ENCODE results near the gene SLC2A1. TPM values are rescaled to one million over a fixed set of nuclear protein-coding genes. Genes with fewer than 3 reads are reported as not detected.

SLC2A1 gene
- total RNA-seq, 6 donors from 2014 or later, result 6.3 to 24.3 (median 10.5) TPM

- ATAC-seq (ENCODE audit: low FRiP score in 2 of 2) (no peak), DNase-seq (no peak)
- no peaks in the 10 kb centered on the region for H3K9me3 ChIP-seq
- H3K4me1 ChIP-seq, result peaks cover 46 to 92% (median 84%) of the 10 kb centered on the region in 4 donors
- H3K36me3 ChIP-seq, result peaks cover 0 to 7% (median 0%) of the 10 kb centered on the region in 4 donors
- no peaks in the 10 kb centered on the region for H3K27me3 ChIP-seq
- H3K4me3 ChIP-seq, result no peak overlapping the region
- WGBS, 2 donors, result 90 to 95% methylated on average over 16 to 20 of the region's 20 CpGs
- peak overlapping the region in 3 of 4 donors; percentile 4 to 87 (median 76) for H3K27ac ChIP-seq
- TF ChIP-seq POLR2AphosphoS5 (IDR thresholded peaks at IDR 0.05) (no peak), EP300 (IDR thresholded peaks at IDR 0.05) (no peak), POLR2A (IDR thresholded peaks at IDR 0.05) (no peak)
- TF ChIP-seq, protein P1, sequence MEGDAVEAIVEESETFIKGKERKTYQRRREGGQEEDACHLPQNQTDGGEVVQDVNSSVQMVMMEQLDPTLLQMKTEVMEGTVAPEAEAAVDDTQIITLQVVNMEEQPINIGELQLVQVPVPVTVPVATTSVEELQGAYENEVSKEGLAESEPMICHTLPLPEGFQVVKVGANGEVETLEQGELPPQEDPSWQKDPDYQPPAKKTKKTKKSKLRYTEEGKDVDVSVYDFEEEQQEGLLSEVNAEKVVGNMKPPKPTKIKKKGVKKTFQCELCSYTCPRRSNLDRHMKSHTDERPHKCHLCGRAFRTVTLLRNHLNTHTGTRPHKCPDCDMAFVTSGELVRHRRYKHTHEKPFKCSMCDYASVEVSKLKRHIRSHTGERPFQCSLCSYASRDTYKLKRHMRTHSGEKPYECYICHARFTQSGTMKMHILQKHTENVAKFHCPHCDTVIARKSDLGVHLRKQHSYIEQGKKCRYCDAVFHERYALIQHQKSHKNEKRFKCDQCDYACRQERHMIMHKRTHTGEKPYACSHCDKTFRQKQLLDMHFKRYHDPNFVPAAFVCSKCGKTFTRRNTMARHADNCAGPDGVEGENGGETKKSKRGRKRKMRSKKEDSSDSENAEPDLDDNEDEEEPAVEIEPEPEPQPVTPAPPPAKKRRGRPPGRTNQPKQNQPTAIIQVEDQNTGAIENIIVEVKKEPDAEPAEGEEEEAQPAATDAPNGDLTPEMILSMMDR (IDR thresholded peaks at IDR 0.05), result no peak
Measured at GRCh38 chr1:42934541-42935312, 23.9 kb downstream of the SLC2A1 start.

DNA sequence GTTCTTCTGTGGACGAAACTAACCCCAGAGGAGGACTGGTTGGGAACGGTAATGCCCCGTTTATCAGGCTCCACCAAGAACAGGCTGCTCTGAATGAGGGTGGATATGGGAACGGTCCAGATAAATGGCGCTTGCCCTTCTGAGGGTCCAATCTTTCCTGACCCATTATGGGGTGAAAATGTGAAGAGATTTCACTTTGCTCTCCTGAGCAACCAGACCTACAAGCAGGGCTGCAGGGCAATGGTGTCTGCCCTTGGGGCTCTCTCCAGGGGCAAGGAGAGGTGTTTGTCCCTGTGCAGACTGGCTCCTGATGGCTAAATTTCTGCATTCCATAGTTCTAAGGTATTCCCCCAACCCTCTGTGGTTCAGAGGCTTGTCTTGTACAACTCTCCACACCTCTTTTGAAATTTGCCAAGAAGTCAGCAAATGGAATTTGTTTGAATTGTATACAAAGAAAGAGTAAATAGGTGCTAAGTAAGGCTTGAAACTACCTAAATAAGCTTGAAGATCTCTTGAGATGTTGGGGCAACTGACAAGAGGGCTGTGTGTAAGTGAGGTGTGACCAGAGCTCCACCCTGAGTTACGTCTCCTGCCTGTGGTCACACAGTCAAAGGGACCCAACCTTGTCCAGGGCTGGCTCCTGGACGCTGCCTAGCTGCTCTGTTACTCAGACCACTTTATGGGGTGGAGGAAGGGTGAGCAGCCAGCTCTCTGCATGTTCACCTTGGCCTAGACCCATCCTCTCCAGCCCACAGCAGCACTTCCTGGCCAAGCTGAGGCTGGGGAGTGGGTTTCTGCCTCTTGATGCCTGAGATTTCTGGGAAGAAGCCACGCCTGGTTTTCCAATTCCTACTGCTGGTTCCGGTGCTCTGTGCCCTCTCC, 24.8 kb downstream of the SLC2A1 start:
- H3K27ac ChIP-seq, result peak overlapping the region in 2 of 4 donors; percentile 73 to 90
- peaks cover 0 to 16% (median 4%) of the 10 kb centered on the region in 4 donors for H3K36me3 ChIP-seq
- peaks cover 42 to 84% (median 76%) of the 10 kb centered on the region in 4 donors for H3K4me1 ChIP-seq
- H3K9me3 ChIP-seq, result no peaks in the 10 kb centered on the region
- WGBS, 2 donors, result 69 to 75% methylated on average over 8 of the region's 9 CpGs
- TF ChIP-seq POLR2A (IDR thresholded peaks at IDR 0.05) (no peak), POLR2AphosphoS5 (IDR thresholded peaks at IDR 0.05) (peak in 1 of 2 donors; percentile 22), EP300 (IDR thresholded peaks at IDR 0.05) (peak in 1 of 4 donors; percentile 14)
- TF ChIP-seq, protein P1 (IDR thresholded peaks at IDR 0.05), result no peak
- ATAC-seq (ENCODE audit: low FRiP score in 2 of 2) (peak in 1 of 2 donors; percentile 67), DNase-seq (peak in 1 of 2 donors; percentile 75)
- no peak overlapping the region for H3K4me3 ChIP-seq
- no peaks in the 10 kb centered on the region for H3K27me3 ChIP-seq

- 88 to 96% methylated on average over 5 of the region's 5 CpGs for WGBS, 2 donors
- Histone ChIP-seq H3K4me1 (peaks cover 36 to 76% (median 69%) of the 10 kb centered on the region in 4 donors), H3K9me3 (no peaks in the 10 kb centered on the region), H3K36me3 (peaks cover 0 to 21% (median 5%) of the 10 kb centered on the region in 4 donors), H3K27ac (peak overlapping the region in 2 of 4 donors; percentile 73 to 90), H3K27me3 (no peaks in the 10 kb centered on the region), H3K4me3 (no peak overlapping the region)
- ATAC-seq (ENCODE audit: low FRiP score in 2 of 2) (no peak), DNase-seq (no peak)
- TF ChIP-seq EP300 (IDR thresholded peaks at IDR 0.05), result no peak
- no peak for TF ChIP-seq POLR2AphosphoS5 (IDR thresholded peaks at IDR 0.05)
- no peak for TF ChIP-seq POLR2A (IDR thresholded peaks at IDR 0.05)
- TF ChIP-seq, protein P1 (IDR thresholded peaks at IDR 0.05), result no peak
Measured at GRCh38 chr1:42933060-42933586, 25.5 kb downstream of the SLC2A1 start.

DNA sequence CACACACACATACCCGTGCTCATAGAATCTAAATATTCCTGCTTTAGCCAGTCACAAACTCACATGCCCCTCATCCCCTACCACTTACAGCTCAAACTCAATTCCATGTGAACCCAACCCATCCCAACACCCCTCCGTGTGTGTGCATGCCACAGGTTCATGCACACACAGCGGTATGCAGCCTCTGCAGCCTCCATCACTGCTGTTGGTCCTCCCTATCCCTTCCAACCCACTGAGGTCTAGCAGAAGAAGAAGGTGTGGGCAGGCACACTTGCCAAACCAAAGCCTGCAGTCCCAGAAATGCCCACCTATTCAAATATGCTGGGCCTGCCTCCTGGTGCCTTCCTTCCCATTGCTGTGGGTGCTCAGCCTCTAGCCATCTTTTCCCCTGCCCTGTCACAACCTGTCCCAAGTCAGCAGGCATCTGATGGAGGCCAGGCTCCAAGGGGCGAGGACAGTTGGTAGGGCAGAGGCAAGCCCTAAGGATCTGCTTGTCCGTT, 26.2 kb downstream of the SLC2A1 start:
- Histone ChIP-seq H3K27me3 (no peaks in the 10 kb centered on the region), H3K27ac (peak overlapping the region; percentile 73 to 90 (median 82)), H3K36me3 (peaks cover 0 to 26% (median 6%) of the 10 kb centered on the region in 4 donors), H3K4me3 (no peak overlapping the region), H3K9me3 (no peaks in the 10 kb centered on the region), H3K4me1 (peaks cover 30 to 70% (median 63%) of the 10 kb centered on the region in 4 donors)
- WGBS, 2 donors, result 70 to 80% methylated on average over 4 to 5 of the region's 5 CpGs
- DNase-seq, result no peak
- TF ChIP-seq POLR2A (IDR thresholded peaks at IDR 0.05) (no peak), POLR2AphosphoS5 (IDR thresholded peaks at IDR 0.05) (no peak), EP300 (IDR thresholded peaks at IDR 0.05) (no peak)
- TF ChIP-seq, protein P1 (IDR thresholded peaks at IDR 0.05), result no peak
- ATAC-seq (ENCODE audit: low FRiP score in 2 of 2), result no peak
